HepG2 (cell line): ENCODE results near the gene AKTIP. TPM values are rescaled to one million over a fixed set of nuclear protein-coding genes. Genes with fewer than 3 reads are reported as not detected.

ENCODE experiments used
- AGO1 ChIP-seq: fragments of 200-400 bp; formaldehyde crosslinking; IDR thresholded peaks from 2 replicates; pipeline ENCODE4 v1.6.1; 2017; ENCODE audit warnings: mild to moderate bottlenecking, low read depth, low read length, moderate library complexity; ENCODE audit not compliant: poor library complexity, severe bottlenecking
- CREB1 ChIP-seq, 2 experiments: fragments of 450-650 bp in 1 of 2; IDR thresholded peaks; 2 replicates each; pipeline ENCODE4 v1.6.1; 2016 to 2017; ENCODE audit warnings: control low read depth in 1 of 2, mild to moderate bottlenecking in 1 of 2, missing compliant biosample characterization in 1 of 2, missing genetic modification characterization in 1 of 2
- HCFC1 ChIP-seq: fragments of 150-350 bp; IDR thresholded peaks from 2 replicates; pipeline ENCODE4 v1.6.1; 2014; ENCODE audit warnings: low read depth, low read length
- KLF13 ChIP-seq: sonication (generic); formaldehyde crosslinking; IDR thresholded peaks from 2 replicates; pipeline ENCODE4 v1.4.0; 2020; ENCODE audit warnings: mild to moderate bottlenecking, missing genetic modification reagents
- KLF16 ChIP-seq, 2 experiments: sonication (generic) in 1 of 2; formaldehyde crosslinking in 1 of 2; IDR thresholded peaks; 2 replicates each; pipeline versions ENCODE4 v1.6.1 to v1.8.0; 2016 to 2023; ENCODE audit warnings: missing genetic modification reagents in 2 of 2, missing compliant biosample characterization in 1 of 2
- PHF21A ChIP-seq: sonication (generic); formaldehyde crosslinking; IDR thresholded peaks from 2 replicates; pipeline ENCODE4 v1.5.0; 2020; ENCODE audit warnings: mild to moderate bottlenecking, missing genetic modification reagents
- POLR2G ChIP-seq: fragments of 200-400 bp; formaldehyde crosslinking; IDR thresholded peaks from 2 replicates; pipeline ENCODE4 v1.6.1; 2018; ENCODE audit warnings: mild to moderate bottlenecking, low read depth, low read length, moderate library complexity
- SCMH1 ChIP-seq: sonication (generic); formaldehyde crosslinking; IDR thresholded peaks from 2 replicates; pipeline ENCODE4 v1.9.0; 2021; ENCODE audit warnings: missing genetic modification reagents, mild to moderate bottlenecking, borderline replicate concordance
- SP1 ChIP-seq, 2 experiments: fragments of 450-650 bp in 1 of 2; sonication (generic) in 1 of 2; formaldehyde crosslinking in 1 of 2; IDR thresholded peaks; 2 replicates each; pipeline versions ENCODE4 v1.4.0 to v1.6.1; 2016 to 2020; ENCODE audit warnings: missing genetic modification reagents in 1 of 2
- STAG1 ChIP-seq: sonication (generic); formaldehyde crosslinking; IDR thresholded peaks from 2 replicates; pipeline ENCODE4 v1.4.0; 2020; ENCODE audit warnings: missing genetic modification reagents
- ZBTB14 ChIP-seq: sonication (generic); formaldehyde crosslinking; IDR thresholded peaks from 2 replicates; pipeline ENCODE4 v1.4.0; 2020; ENCODE audit warnings: missing genetic modification reagents
- ZBTB43 ChIP-seq: sonication (generic); formaldehyde crosslinking; conservative IDR thresholded peaks from 2 replicates; pipeline ENCODE4 v1.4.0; 2020; ENCODE audit warnings: missing genetic modification reagents
- ZBTB49 ChIP-seq: sonication (generic); formaldehyde crosslinking; IDR thresholded peaks from 2 replicates; pipeline ENCODE4 v1.4.0; 2020; ENCODE audit warnings: missing genetic modification reagents, borderline replicate concordance
- ZMYM4 ChIP-seq: sonication (generic); formaldehyde crosslinking; IDR thresholded peaks from 2 replicates; pipeline ENCODE4 v1.8.1; 2023; ENCODE audit warnings: mild to moderate bottlenecking, missing genetic modification reagents
- ZNF329 ChIP-seq: sonication (generic); formaldehyde crosslinking; IDR thresholded peaks from 2 replicates; pipeline ENCODE4 v1.9.0; 2021; ENCODE audit warnings: low read depth, mild to moderate bottlenecking, missing genetic modification reagents
- ZNF382 ChIP-seq: sonication (generic); formaldehyde crosslinking; IDR thresholded peaks from 2 replicates; pipeline ENCODE4 v1.5.0; 2020; ENCODE audit warnings: missing genetic modification reagents, mild to moderate bottlenecking, borderline replicate concordance
- ZNF552 ChIP-seq: sonication (generic); formaldehyde crosslinking; IDR thresholded peaks from 2 replicates; pipeline ENCODE4 v1.9.0; 2022; ENCODE audit warnings: missing genetic modification reagents, mild to moderate bottlenecking, borderline replicate concordance
- ZNF598 ChIP-seq: sonication (generic); formaldehyde crosslinking; IDR thresholded peaks from 2 replicates; pipeline ENCODE4 v1.5.1; 2020; ENCODE audit warnings: mild to moderate bottlenecking, missing genetic modification reagents, borderline replicate concordance
- ZNF652 ChIP-seq: IDR thresholded peaks from 2 replicates; pipeline ENCODE4 v1.6.1; 2016; ENCODE audit warnings: low read depth, borderline replicate concordance
- ZNF746 ChIP-seq: sonication (generic); formaldehyde crosslinking; IDR thresholded peaks from 2 replicates; pipeline ENCODE4 v1.8.0; 2022; ENCODE audit warnings: mild to moderate bottlenecking, missing genetic modification reagents
- ZNF781 ChIP-seq: sonication (generic); formaldehyde crosslinking; IDR thresholded peaks from 2 replicates; pipeline ENCODE4 v1.5.1; 2020; ENCODE audit warnings: borderline replicate concordance, mild to moderate bottlenecking, missing genetic modification reagents; ENCODE audit errors: not compliant biosample characterization
- ZNF839 ChIP-seq: sonication (generic); formaldehyde crosslinking; IDR thresholded peaks from 2 replicates; pipeline ENCODE4 v1.4.0; 2020; ENCODE audit warnings: missing genetic modification reagents, mild to moderate bottlenecking, borderline replicate concordance
- polyA plus RNA-seq, 8 experiments: library from polyadenylated mRNA; depleted of rRNA in 3 of 8; stranded (reverse) in 7 of 8; unstranded in 1 of 8; fragments of >200 nt; fragmentation: Illumina TruSeq in 4 of 8; extraction: Trizol in 4 of 8; gene quantifications; 2 replicates each; pipeline versions ENCODE4 v1.2.1 to v1.2.3, GENCODE V29; 2011 to 2016; ENCODE audit warnings: low read depth in 4 of 8, missing spikeins in 1 of 8, mixed read lengths in 1 of 8; ENCODE audit not compliant: insufficient read depth in 1 of 8
- total RNA-seq, 5 experiments: library from RNA; depleted of rRNA; stranded (reverse); fragments of >200 nt; fragmentation: Illumina TruSeq; extraction: Trizol; gene quantifications; 2 replicates each; pipeline ENCODE4 v1.2.3, GENCODE V29; 2016; ENCODE audit warnings: low read depth in 1 of 5

The AKTIP gene
- total and polyA plus RNA-seq, 2 of the 13 experiments (the other 11 are each of a cell fraction or from before 2014, with no cell fraction given), result 28.8 to 49.0 TPM

GRCh38 chr16:53511403-53512280, 8.6 kb upstream of the AKTIP start (continued):
- TF ChIP-seq STAG1 (CRISPR knock-in tag) (peak; percentile 48), ZNF781 (CRISPR knock-in tag) (no peak), SP1 (IDR thresholded peaks at IDR 0.05) (no peak), SP1 (CRISPR knock-in tag; IDR thresholded peaks at IDR 0.05) (0 out of 2 replicates have a peak, but pooled peaks have one; percentile 2), KLF16 (CRISPR knock-in tag; IDR thresholded peaks at IDR 0.05) (peak in 1 of 2 experiments; percentile 77; a peak in 1 of 4 replicates), ZNF652 (no peak; the same call in 1 of the 2 replicates), ZNF382 (CRISPR knock-in tag) (no peak), ZNF329 (CRISPR knock-in tag) (no peak), SCMH1 (CRISPR knock-in tag) (no peak), ZBTB49 (CRISPR knock-in tag) (no peak), KLF13 (CRISPR knock-in tag) (0 out of 2 replicates have a peak, but pooled peaks have one; percentile 30), POLR2G (peak; percentile 60; the same call in 1 of the 2 replicates), ZBTB43 (CRISPR knock-in tag) (no peak), ZBTB14 (CRISPR knock-in tag) (no peak), PHF21A (CRISPR knock-in tag) (peak; percentile 89), CREB1 (IDR thresholded peaks at IDR 0.05) (peak; percentile 71), CREB1 (CRISPR knock-in tag; IDR thresholded peaks at IDR 0.05) (peak; percentile 60; the same call in 1 of the 2 replicates), AGO1 (no peak), ZMYM4 (peak; percentile 63), ZNF746 (CRISPR knock-in tag) (no peak), ZNF839 (CRISPR knock-in tag) (peak; percentile 76; the same call in 1 of the 2 replicates), ZNF552 (no peak; the same call in 1 of the 2 replicates), HCFC1 (no peak), ZNF598 (peak; percentile 71; the same call in 1 of the 2 replicates)
